Right lobe of liver (tissue), 6 donors: Measurements from ENCODE around the gene UNC5C. TPM values are rescaled to one million over a fixed set of nuclear protein-coding genes. Genes with fewer than 3 reads are reported as not detected.
"Not testable (repeated sequence)": the region's sequence is repeated elsewhere in the genome, so short reads cannot be mapped to it uniquely, and the experiment has no call there.

ENCODE experiments used
- ATAC-seq, 4 donors: fragments of 200-7000 bp; cut with Tn5 transposase; one replicate each; pipeline ENCODE4 v1.9.1; 2020; ENCODE audit warnings: mild to moderate bottlenecking in 4 of 4, moderate library complexity in 4 of 4
- DNase-seq, 3 donors: peaks; one replicate each; pipeline ENCODE4 v3.0.0-alpha.2; 2020
- H3K27ac ChIP-seq, 3 donors: fragments of 200-600 bp; one replicate each; pipeline ENCODE4 v1.8.0; 2022
- H3K27me3 ChIP-seq, 2 donors: fragments of 200-600 bp; one replicate each; pipeline ENCODE4 v1.8.0; 2022
- H3K36me3 ChIP-seq, 4 donors: fragments of 200-600 bp; sonication (generic) in 1 of 4; one replicate each; pipeline versions ENCODE4 v1.5.1 to v1.8.0; 2017 to 2022; ENCODE audit warnings: control low read depth in 1 of 4
- H3K4me1 ChIP-seq, 4 donors: fragments of 200-600 bp; sonication (generic) in 1 of 4; one replicate each; pipeline versions ENCODE4 v1.5.1 to v1.8.0; 2017 to 2022; ENCODE audit warnings: control low read depth in 1 of 4
- H3K4me3 ChIP-seq, 3 donors: fragments of 200-600 bp; one replicate each; pipeline ENCODE4 v1.8.0; 2022
- H3K9me3 ChIP-seq, 4 donors: fragments of 200-600 bp; sonication (generic) in 1 of 4; one replicate each; pipeline versions ENCODE4 v1.5.1 to v1.8.0; 2017 to 2022; ENCODE audit warnings: control low read depth in 1 of 4
- CTCF ChIP-seq, 4 donors: fragments of 200-600 bp in 3 of 4; fragments of 450-650 bp in 1 of 4; IDR thresholded peaks; one replicate each; pipeline versions ENCODE4 v1.5.1 to v1.8.0; 2016 to 2022; ENCODE audit warnings: antibody characterized with exemption in 4 of 4, mild to moderate bottlenecking in 2 of 4
- POLR2A ChIP-seq: fragments of 450-650 bp; IDR thresholded peaks from one replicate; pipeline ENCODE4 v1.6.1; 2017; ENCODE audit warnings: antibody characterized with exemption, mild to moderate bottlenecking
- WGBS: methylation state at CpG from one replicate; pipeline ENCODE4 v1.1.6; 2018; ENCODE audit warnings: low coverage, low lambda C conversion rate; ENCODE audit not compliant: insufficient coverage; ENCODE audit errors: missing lambda C conversion rate; 5-methylcytosine and 5-hydroxymethylcytosine counted together
- intact Hi-C, 2 donors: fragments of 100-400 bp; cut with DNase I; formaldehyde crosslinking; loops; one replicate each; pipeline versions ENCODE4 v1.11.2 to v1.14.1; 2022
- total RNA-seq, 6 experiments: library from RNA; depleted of rRNA in 2 of 6; stranded (reverse); fragments of >200 nt in 2 of 6; fragmentation: NEBNext Ultra II Directional in 3 of 6; extraction: Animal tissue kit (Norgen Biotek cat#: 25700) in 3 of 6; gene quantifications; one replicate each; pipeline versions ENCODE4 v1.1.0 to v1.2.4, GENCODE V29; 2016 to 2023
- donor health status: DM: no; HTN: yes; CAD: no.
- donor health status: DM: no; HTN: no; CAD: no.
- donor health status: DM: no; HTN: no; CAD: no.
- donor health status: DM: no; HTN: yes; CAD: no.
- donor health status: DM: no; HTN: yes; CAD: no.

Gene UNC5C
- total RNA-seq, 6 experiments from 2014 or later = 0.50 to 0.71 (median 0.63) TPM

- ATAC-seq = peak in 1 of 4 donors; percentile 18
- Histone ChIP-seq H3K27me3 (no peaks in the 10 kb centered on the region), H3K4me3 (no peak overlapping the region), H3K27ac (no peak overlapping the region), H3K4me1 (no peaks in the 10 kb centered on the region), H3K9me3 (no peaks in the 10 kb centered on the region), H3K36me3 (no peaks in the 10 kb centered on the region)
- WGBS = 38% methylated on average over 12 of the region's 18 CpGs
- DNase-seq = no peak
- intact Hi-C loops = no loop called here
- TF ChIP-seq CTCF (IDR thresholded peaks at IDR 0.05) (no peak), POLR2A (no peak)
Observed at GRCh38 chr4:95181243-95181995, 367.4 kb downstream of the UNC5C start.

DNA sequence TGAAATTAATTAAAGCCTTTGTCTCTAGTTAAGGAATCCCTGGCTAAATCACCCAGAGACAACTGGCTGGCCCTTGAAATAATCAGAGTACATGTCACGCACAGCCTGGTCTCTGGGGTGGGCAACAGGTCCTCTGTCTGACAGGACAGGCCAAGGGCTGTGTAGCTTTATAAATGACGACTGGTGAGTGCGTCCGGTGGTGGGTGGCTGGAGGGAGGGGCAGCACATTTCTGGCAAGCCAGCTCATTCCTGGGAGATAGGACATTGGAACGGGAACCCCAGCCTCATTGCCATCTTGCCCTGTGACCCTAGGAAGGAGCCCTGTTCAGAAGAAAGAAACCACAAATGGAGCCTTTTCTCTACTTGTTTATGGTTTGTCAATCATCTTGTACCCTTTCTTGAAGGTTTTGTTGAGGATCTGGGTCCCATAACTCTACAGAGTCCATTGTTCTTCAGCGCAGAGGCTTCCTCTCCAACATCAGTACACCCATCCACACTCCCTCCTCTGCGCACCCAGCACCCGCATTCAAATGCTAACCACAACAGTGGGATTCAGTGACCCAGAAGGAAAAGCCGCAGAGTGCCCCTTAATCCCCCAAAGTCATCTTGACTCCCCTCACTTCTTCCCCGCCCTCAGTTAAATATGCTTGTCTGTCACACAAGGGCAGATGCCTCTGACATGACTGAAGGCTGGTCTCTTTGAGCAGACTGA is 368.1 kb downstream of the UNC5C start:
- H3K4me3 ChIP-seq = no peak overlapping the region
- ATAC-seq (no peak), DNase-seq (no peak)
- TF ChIP-seq CTCF (IDR thresholded peaks at IDR 0.05) = no peak
- TF ChIP-seq POLR2A = no peak
- no peaks in the 10 kb centered on the region for H3K27me3 ChIP-seq
- intact Hi-C loops = no loop called here
- no peaks in the 10 kb centered on the region for H3K4me1 ChIP-seq
- H3K36me3 ChIP-seq = no peaks in the 10 kb centered on the region
- no peaks in the 10 kb centered on the region for H3K9me3 ChIP-seq
- 38% methylated on average over 10 of the region's 10 CpGs for WGBS
- no peak overlapping the region for H3K27ac ChIP-seq

DNA sequence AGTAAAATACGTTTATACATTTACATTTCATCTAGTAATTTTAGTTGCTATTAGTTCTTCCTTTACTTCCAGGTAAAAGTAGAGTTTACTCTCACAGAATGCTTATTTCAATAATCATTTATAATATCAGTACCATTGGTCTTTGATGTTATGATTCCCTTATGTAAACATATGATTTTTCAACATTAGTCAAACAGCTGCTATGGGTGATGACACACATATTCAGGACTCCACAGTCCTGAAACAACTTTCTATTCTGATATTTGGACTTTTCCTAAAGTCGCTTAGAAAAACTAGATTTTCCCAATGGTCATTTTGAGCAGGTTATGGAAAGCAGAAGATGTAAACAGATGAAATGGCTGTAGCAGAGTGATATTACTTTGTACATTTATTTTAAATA is 369.8 kb downstream of the UNC5C start:
- intact Hi-C loops = no loop called here
- Histone ChIP-seq H3K27ac (no peak overlapping the region), H3K4me3 (no peak overlapping the region), H3K9me3 (no peaks in the 10 kb centered on the region), H3K27me3 (no peaks in the 10 kb centered on the region), H3K4me1 (no peaks in the 10 kb centered on the region), H3K36me3 (no peaks in the 10 kb centered on the region)
- ATAC-seq = no peak
- no peak for DNase-seq
- TF ChIP-seq POLR2A = no peak
- no peak for TF ChIP-seq CTCF (IDR thresholded peaks at IDR 0.05)
- 40% methylated on average over 2 of the region's 2 CpGs for WGBS

DNA sequence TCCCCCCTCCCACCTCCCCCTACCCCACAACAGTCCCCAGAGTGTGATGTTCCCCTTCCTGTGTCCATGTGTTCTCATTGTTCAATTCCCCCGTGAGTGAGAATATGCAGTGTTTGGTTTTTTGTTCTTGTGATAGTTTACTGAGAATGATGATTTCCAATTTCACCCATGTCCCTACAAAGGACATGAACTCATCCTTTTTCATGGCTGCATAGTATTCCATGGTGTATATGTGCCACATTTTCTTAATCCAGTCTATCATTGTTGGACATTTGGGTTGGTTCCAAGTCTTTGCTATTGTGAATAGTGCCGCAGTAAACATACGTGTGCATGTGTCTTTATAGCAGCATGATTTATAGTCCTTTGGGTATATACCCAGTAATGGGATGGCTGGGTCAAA is 377.4 kb downstream of the UNC5C start:
- H3K4me1 ChIP-seq, H3K36me3 ChIP-seq, H3K27ac ChIP-seq, H3K4me3 ChIP-seq, H3K9me3 ChIP-seq, intact Hi-C loops, DNase-seq, H3K27me3 ChIP-seq, ATAC-seq: not testable (repeated sequence)
- WGBS = 89% methylated on average over 1 of the region's 3 CpGs

DNA sequence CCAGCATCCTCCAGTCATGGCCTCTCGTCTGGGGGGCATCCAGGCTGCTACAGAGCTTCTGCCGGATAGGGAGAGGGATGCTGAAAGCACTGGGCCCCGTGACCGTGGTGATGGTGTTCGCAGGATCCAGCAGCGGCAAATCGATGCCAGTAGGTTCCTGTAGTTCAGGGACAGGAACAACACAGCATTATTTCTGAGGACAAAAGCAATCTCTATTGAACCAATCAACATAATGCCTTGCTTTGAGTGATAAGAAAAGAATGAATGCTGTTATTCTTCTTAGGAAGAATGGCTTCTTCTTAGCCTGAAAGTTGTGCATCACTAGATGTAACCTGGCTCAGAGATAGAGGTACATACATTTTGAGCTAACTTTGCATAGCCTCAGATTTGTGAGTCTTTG is 378.6 kb downstream of the UNC5C start:
- no peak for TF ChIP-seq CTCF (IDR thresholded peaks at IDR 0.05)
- no peak for TF ChIP-seq POLR2A
- WGBS = 88% methylated on average over 4 of the region's 7 CpGs
- ATAC-seq = no peak
- intact Hi-C loops = no loop called here
- no peaks in the 10 kb centered on the region for H3K9me3 ChIP-seq
- H3K4me1 ChIP-seq = no peaks in the 10 kb centered on the region
- no peak overlapping the region for H3K27ac ChIP-seq
- no peak for DNase-seq
- H3K27me3 ChIP-seq = no peaks in the 10 kb centered on the region
- no peaks in the 10 kb centered on the region for H3K36me3 ChIP-seq
- H3K4me3 ChIP-seq = no peak overlapping the region
